Stimulated activated CD8-positive, alpha-beta memory T cell treated with anti-CD3 and anti-CD28 coated beads, Interleukin-15, amount 100 ng/mL, for 4 hours (primary cell): ENCODE data around the gene PDILT.
"Not testable (repeated sequence)": the region's sequence is repeated elsewhere in the genome, so short reads cannot be mapped to it uniquely, and the experiment has no call there.

Experiments used
- DNase-seq, 2 donors: peaks; one replicate each; pipeline ENCODE4 v3.0.0-alpha.2; 2020; ENCODE audit warnings: low read depth in 2 of 2

PDILT gene

DNA sequence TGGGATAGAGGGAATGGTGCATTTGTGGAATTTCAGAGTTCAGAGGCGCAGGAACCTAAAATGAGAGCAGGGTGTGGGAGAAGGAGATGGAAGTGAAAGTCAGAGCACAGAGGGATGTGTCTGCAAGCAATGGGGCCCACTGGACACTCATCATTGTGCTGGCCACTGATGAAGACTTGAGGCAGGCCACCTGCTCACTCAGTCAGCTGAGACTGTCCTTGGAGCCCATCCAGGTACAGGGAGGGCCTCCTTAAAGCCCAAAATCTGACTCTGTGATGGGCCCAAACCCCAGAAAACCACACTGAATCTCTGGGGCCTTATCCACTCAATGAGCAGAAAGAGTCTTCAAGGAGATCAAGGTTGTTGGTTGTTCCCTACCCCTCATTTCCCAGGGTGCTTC lies 82.9 kb downstream of the PDILT start:
- no peak for DNase-seq

DNA sequence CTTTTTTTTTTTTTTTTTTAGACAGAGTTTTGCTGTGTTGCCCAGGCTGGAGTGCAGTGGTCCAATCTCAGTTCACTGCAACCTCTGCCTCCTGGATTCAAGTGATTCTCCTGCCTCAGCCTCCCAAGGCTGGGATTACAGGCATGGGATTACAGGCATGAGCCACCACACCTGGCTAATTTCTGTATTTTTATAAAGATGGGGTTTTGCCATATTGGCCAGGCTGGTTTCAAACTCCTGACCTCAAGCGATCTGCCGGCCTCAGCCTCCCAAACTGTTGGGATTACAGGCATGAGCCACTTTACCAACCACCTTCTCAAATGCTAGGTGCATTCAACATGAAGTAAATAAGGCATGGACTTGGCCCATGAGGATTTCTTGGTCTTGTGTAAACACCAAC lies 83.5 kb downstream of the PDILT start:
- DNase-seq, result not testable (repeated sequence)

DNA sequence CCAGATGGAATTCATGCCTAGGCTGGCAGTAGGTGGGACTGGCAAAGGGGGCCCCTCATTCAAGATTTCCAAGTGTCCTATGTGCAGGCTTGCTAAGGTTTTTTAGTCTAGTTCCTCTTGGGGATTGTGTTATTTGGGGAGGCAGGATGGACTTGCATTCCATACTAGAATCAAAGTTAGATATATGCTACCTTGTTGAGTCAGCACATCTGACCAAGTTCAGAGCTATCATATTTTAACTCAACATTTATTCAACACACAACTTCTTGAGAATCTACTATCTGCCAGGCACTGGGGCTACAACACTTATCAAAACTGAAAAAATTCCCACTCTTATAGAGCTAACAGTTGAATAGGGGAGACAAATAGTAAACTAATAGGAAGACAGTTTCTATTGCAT lies 83.9 kb downstream of the PDILT start:
- no peak for DNase-seq

DNA sequence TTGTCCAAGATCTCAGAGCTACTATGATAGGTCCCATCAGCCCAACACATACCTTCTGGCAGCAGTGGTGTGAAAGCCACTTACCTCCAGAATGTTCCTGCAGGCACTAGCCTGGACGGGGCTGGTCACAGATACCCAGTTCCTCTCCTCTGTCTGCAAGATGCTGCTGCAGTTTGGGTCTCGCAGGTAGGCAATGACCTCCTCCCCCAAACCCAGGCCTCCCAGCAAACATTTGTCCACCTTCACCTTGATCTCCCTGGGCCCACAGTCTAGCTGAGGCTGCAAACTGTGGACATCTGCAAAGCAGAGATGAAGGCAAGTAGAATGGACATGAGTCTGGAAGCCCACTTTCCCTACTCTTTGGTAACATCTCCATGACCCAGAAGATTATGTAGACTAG lies 84.4 kb downstream of the PDILT start:
- no peak for DNase-seq

DNA sequence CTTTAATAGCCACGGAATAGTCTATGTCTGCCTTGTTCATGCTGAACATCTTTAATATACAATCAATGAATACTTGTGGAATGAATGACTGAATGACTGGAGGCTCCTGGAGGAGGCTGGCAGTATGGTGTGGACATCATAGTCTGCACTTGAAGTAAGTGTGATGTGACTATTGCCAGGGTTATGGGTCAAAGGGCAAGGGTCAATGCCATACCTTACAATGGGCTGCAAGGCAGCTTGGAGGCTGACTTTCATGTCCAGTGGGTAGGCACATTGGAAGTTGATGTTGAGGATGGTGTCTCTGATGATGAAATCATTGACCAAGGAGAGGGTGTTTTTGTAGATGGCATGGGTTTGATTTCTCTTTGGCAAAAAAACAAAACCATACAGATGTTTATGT lies 85.1 kb downstream of the PDILT start:
- DNase-seq, result no peak

DNA sequence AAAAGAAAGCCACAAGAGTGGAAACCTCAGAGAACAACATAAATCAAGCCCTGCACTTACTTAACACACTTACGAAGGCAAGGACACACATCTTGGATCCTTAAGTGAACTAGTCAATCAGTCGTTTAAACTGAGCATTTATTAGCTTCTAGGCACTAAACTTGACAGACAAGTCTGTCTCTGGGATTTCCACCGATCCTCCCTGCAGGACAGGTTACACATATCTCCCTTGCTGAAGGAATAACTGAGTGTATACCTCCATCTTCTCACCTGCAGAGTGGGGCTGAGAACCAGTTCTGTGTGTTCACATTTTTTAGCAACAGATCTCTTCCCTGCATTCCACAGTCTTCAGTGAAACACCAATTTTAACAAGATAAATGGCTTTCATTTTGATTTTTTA lies 86.1 kb downstream of the PDILT start:
- no peak for DNase-seq

DNA sequence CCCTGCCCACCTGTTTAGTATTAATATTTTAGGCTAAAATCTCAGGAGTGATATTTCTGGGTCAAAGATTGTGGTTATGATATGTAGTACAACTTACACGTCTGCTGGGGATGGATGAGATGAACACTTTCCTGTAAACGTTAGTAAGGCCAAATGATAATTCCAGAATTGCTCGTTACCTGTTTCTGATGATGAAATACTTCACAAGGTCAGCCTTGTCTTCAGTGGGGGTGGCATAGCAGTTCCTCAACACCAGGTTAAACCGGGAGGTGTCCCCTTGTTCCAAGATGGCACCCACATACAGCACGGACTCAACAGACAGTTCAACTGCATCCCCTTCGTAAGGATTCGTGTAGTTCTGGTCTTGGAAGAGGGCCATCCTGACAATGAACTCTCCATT lies 86.5 kb downstream of the PDILT start:
- DNase-seq, result no peak

DNA sequence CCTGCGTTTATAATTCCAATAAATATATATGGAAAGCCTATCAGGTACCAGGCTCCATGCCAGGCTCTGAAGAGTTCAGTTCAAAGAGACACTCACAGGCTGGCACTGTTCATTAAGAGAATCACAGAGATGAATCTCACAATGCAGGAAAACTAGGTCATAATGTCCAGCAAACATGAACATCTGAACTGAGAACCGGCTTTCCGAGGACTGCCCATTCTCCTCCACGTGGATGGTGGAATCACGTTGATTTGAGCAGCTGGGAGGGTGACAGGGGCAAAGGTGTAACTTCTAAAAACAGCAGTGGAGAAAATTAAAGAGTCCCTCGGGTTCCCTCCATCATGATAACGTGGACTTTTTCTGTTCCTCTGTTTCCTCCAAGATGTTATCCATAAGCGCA lies 87.4 kb downstream of the PDILT start:
- no peak for DNase-seq

DNA sequence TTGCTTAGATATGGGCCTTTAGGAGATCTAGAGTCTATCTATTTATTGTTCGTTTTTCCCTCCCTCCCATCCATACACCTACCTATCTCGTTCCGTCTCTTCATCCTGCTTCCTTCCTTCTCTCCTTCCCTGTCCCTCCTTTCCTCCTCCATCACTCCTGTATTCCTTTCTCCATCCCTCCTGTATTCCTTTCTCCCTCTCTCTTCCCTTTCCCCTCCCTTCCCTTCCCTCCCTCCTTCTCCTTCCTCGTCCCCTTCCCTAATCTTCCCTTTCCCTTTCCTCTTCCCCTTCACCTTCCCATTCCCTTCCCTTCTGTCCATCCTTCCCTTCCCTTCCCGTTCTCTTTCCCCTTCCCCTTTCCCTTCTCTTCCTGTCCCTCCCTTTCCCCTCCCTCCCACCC lies 87.8 kb downstream of the PDILT start:
- no peak for DNase-seq

DNA sequence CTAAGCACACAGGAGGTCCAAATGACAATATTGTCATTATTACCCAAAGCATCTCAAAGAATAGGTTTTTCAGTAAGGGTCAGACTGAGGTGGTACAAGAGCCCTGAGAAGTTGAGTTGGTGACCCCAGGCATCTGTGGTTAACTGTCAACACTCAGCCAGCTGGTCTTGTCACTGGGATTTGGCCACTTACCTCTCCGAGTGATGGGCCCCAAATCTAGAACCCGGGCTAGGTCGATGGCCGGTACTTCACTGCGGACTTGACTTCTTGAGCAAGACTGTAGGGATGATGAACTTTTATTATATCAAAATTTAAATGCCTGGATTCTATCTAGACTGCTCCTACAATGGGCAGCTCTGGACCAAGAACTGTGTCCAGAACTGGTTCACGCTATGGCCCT lies 88.8 kb downstream of the PDILT start:
- no peak for DNase-seq

DNA sequence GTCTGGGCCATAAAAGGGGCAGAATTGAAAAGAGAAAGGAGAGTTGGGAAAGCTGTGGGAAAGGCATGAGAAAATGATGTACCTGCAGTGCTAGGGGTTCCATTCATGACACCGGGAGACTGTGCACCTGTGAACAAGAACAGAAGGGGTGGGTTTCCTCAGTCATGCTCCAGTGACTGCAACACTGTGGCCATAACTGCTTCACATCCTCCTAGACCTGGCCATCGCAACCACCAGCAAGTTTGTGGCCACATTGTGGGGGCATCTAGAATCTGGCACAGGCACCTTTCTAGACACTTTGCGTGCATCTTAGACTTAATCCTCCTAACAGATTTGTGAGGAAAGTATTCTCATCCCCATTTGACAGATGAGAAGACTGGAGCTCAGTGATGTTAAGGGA lies 90.0 kb downstream of the PDILT start:
- DNase-seq, result no peak

DNA sequence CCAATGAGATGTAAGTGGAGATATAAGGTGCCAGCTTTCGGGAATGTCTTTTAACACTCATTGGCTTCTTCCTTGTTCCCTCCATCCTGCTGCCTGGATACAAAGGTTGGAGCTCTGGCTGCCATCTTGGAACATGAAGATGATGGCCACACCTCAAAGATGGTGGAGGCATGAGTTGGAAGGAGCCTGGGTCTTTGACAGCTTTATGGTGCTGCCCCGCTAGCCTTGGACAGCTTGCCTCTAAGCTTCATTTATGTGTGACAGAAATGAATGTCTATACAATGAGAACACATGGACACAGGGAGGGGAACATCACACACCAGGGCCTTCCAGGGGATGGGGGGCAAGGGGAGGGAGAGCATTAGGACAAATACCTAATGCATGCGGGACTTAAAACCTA lies 90.8 kb downstream of the PDILT start:
- no peak for DNase-seq

DNA sequence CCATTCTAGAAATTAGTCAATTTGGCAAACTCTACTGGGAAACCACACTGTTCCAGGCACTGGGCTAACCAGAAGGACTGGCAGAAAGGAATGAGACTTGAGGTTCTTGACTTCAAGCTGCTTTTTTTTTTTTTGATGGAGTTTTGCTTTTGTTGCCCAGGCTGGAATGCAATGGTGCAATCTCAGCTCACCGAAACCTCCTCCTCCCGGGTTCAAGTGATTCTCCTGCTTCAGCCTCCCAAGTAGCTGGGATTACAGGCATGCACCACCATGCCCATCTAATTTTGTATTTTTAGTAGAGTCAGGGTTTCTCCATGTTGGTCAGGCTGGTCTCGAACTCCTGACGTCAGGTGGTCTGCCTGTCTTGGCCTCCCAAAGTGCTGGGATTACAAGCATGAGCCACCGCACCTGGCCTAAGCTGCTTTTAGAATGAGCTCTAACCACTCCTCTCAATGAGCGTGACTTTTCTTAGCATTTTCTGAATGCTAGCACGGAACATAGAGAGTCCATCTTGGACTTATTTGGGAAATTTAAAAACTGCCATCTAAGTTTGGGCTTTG lies 91.9 kb downstream of the PDILT start:
- DNase-seq, result not testable (repeated sequence)

DNA sequence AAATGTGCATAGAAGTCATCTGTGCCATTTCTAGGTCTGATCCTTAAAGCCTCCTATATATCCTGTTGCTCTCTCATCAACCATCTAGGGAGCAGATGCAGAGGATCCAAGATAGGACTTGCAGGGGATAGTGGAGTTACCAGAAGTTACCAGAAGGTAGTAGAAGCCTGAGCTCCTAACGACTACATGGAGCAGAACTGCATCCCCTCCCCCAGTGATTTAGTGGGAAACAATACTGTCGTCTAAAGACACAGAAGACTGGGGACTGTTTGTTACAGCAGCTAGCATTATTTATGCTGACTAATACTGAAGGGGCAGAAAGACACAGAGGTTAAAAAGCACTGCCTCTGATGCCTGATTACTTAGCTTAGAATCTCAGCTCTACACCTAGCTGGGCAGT lies 93.0 kb downstream of the PDILT start:
- DNase-seq, result no peak

DNA sequence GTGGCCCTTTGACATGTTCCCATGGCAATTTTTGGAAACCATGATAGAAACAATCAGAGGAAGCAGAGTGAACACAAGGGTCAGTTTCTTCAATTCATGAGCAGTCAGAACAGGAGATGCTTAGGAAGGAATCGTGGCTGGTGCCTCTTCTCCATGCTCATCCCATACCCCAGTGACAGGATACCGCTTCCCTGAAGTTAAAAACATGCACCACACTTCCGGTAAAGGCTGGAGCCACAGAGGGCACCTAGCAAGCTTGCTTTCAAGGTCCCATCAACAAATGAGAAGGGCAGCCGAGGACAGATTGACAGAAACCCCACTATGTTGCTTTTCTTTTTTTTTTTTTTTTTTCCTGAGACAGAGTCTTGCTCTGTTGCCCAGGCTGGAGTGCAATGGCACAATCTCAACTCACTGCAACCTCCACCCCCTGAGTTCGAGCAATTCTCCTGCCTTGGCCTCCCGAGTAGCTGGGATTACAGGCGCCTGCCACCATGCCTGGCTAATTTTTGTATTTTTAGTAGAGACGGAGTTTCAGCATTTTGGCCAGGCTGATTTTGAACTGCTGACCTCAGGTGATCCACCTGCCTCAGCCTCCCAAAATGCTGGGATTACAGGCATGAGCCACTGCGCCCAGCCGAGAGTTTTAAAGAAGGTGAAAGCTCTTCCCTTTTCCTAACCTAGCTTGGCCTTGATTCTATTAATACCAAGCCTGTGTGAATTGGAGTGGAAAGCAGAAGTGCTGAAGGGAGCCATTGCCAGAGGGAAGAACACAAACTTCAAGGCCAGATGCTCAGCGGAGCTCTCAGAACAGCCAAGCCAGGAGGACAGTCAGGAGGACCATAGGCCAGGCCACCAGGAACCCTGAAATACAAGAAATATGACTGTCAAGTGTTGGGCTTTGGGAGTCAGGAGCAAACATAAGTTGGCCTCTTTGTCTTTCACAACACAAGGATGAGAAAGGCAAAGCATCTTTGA lies 93.8 kb downstream of the PDILT start:
- DNase-seq, result no peak

DNA sequence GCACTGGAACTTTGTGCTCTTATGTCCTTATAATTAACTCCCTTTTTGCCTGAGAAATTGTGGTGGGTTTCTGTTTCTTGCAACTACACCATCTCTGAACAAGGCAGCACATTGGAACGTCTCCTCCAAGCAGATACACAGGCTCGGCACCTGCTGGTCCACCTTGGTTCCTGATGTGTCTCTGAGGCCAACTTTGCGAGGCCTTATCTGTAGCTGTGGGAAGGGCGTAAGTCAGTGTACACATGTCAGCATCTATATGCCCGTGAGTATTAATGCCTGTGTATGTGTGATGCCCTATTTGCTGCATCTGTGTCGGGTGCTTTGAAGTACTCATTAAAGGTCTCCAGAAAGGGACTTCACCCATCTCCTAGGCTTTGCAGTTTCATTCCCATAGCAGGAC lies 94.8 kb downstream of the PDILT start:
- DNase-seq, result no peak
